H9 (cell line): ENCODE measurements around the gene TMEM163. TPM values are rescaled to one million over a fixed set of nuclear protein-coding genes. Genes with fewer than 3 reads are reported as not detected.

ENCODE experiments used
- DNase-seq: peaks from one replicate; pipeline ENCODE4 v3.0.0-alpha.2; 2017
- H2AFZ ChIP-seq: one replicate; pipeline ENCODE4 v1.6.1; 2013; ENCODE audit warnings: mild to moderate bottlenecking, low read length, control low read depth, moderate library complexity
- H2AK5ac ChIP-seq: 2 replicates; pipeline ENCODE4 v1.6.1; 2013; ENCODE audit warnings: low read length, control low read depth, mixed read lengths; ENCODE audit not compliant: insufficient read length
- H2BK120ac ChIP-seq: one replicate; pipeline ENCODE4 v1.6.1; 2013; ENCODE audit warnings: low read depth, mild to moderate bottlenecking, low read length, control low read depth, inconsistent platforms; ENCODE audit not compliant: poor library complexity, severe bottlenecking
- H2BK12ac ChIP-seq: 2 replicates; pipeline ENCODE4 v1.6.1; 2013; ENCODE audit warnings: low read length, control low read depth, mixed read lengths, low read depth; ENCODE audit not compliant: insufficient read length
- H2BK15ac ChIP-seq: 2 replicates; pipeline ENCODE4 v1.6.1; 2013; ENCODE audit warnings: low read depth, low read length, control low read depth
- H2BK20ac ChIP-seq: one replicate; pipeline ENCODE4 v1.6.1; 2013; ENCODE audit warnings: low read depth, mild to moderate bottlenecking, low read length, control low read depth, inconsistent platforms; ENCODE audit not compliant: poor library complexity, severe bottlenecking
- H2BK5ac ChIP-seq: 2 replicates; pipeline ENCODE4 v1.6.1; 2013; ENCODE audit warnings: low read length, control low read depth, mixed read lengths; ENCODE audit not compliant: insufficient read length
- H3K14ac ChIP-seq: 2 replicates; pipeline ENCODE4 v1.6.1; 2013; ENCODE audit warnings: low read length, control low read depth; ENCODE audit not compliant: insufficient read depth
- H3K18ac ChIP-seq: 2 replicates; pipeline ENCODE4 v1.6.1; 2013; ENCODE audit warnings: low read depth, mild to moderate bottlenecking, mixed read lengths, low read length, control low read depth; ENCODE audit not compliant: insufficient read length
- H3K23ac ChIP-seq: 2 replicates; pipeline ENCODE4 v1.6.1; 2013; ENCODE audit warnings: low read length, control low read depth, mixed read lengths, low read depth; ENCODE audit not compliant: insufficient read length
- H3K23me2 ChIP-seq: 2 replicates; pipeline ENCODE4 v1.6.1; 2013; ENCODE audit warnings: low read depth, mild to moderate bottlenecking, mixed read lengths, low read length, control low read depth; ENCODE audit not compliant: insufficient read length, poor library complexity, severe bottlenecking
- H3K27ac ChIP-seq: 2 replicates; pipeline ENCODE4 v1.5.1; 2013; ENCODE audit warnings: low read length, control low read depth, mixed read lengths, low read depth; ENCODE audit not compliant: insufficient read length
- H3K27me3 ChIP-seq: 2 replicates; pipeline ENCODE4 v1.6.1; 2013; ENCODE audit warnings: low read length, control low read depth, inconsistent platforms; ENCODE audit not compliant: insufficient read depth
- H3K4ac ChIP-seq: 2 replicates; pipeline ENCODE4 v1.6.1; 2013; ENCODE audit warnings: low read depth, mild to moderate bottlenecking, control low read depth, inconsistent platforms, low read length, moderate library complexity
- H3K4me1 ChIP-seq: 2 replicates; pipeline ENCODE4 v1.6.1; 2013; ENCODE audit warnings: low read length, control low read depth, inconsistent platforms; ENCODE audit not compliant: insufficient read depth
- H3K4me2 ChIP-seq: 2 replicates; pipeline ENCODE4 v1.6.1; 2013; ENCODE audit warnings: low read length, control low read depth, mixed read lengths; ENCODE audit not compliant: insufficient read length, insufficient read depth
- H3K56ac ChIP-seq: 2 replicates; pipeline ENCODE4 v1.6.1; 2013; ENCODE audit warnings: low read depth, mild to moderate bottlenecking, mixed read lengths, low read length, control low read depth; ENCODE audit not compliant: insufficient read length
- H3K79me1 ChIP-seq: 2 replicates; pipeline ENCODE4 v1.6.1; 2013; ENCODE audit warnings: low read depth, mild to moderate bottlenecking, moderate library complexity, low read length, control low read depth, inconsistent platforms; ENCODE audit not compliant: insufficient read depth, poor library complexity, severe bottlenecking
- H3K79me2 ChIP-seq: 2 replicates; pipeline ENCODE4 v1.6.1; 2013; ENCODE audit warnings: low read length, control low read depth, inconsistent platforms; ENCODE audit not compliant: insufficient read depth
- H3K9ac ChIP-seq: 2 replicates; pipeline ENCODE4 v1.6.1; 2013; ENCODE audit warnings: low read length, control low read depth, mixed read lengths; ENCODE audit not compliant: insufficient read length; ENCODE audit errors: extremely low read depth
- H3K9me3 ChIP-seq: one replicate; pipeline ENCODE4 v1.6.1; 2013; ENCODE audit warnings: low read depth, low read length, inconsistent platforms; ENCODE audit not compliant: control insufficient read depth
- H3T11ph ChIP-seq: one replicate; pipeline ENCODE4 v1.6.1; 2013; ENCODE audit warnings: mild to moderate bottlenecking, low read length, control low read depth, inconsistent platforms
- H4K20me1 ChIP-seq: one replicate; pipeline ENCODE4 v1.6.1; 2013; ENCODE audit not compliant: control insufficient read depth, insufficient read length, insufficient read depth
- H4K5ac ChIP-seq: 2 replicates; pipeline ENCODE4 v1.6.1; 2013; ENCODE audit warnings: low read depth, mild to moderate bottlenecking, mixed read lengths, low read length, control low read depth; ENCODE audit not compliant: insufficient read length
- H4K8ac ChIP-seq: replicated peaks from 2 replicates; pipeline ENCODE4 v1.6.1; 2013; ENCODE audit warnings: low read length, control low read depth, mixed read lengths, low read depth; ENCODE audit not compliant: insufficient read length
- H4K91ac ChIP-seq: 2 replicates; pipeline ENCODE4 v1.6.1; 2013; ENCODE audit warnings: low read depth, mild to moderate bottlenecking, moderate library complexity, mixed read lengths, low read length, control low read depth; ENCODE audit not compliant: insufficient read length
- H3K27ac Mint-ChIP-seq, 3 experiments: 2 replicates in 2 of 3; 3 replicates in 1 of 3; pipeline ENCODE4 v1.8.0; 2020 to 2021; ENCODE audit warnings: mixed read lengths in 3 of 3, mild to moderate bottlenecking in 1 of 3, moderate library complexity in 1 of 3
- H3K27me3 Mint-ChIP-seq: 2 replicates; pipeline ENCODE4 v1.8.0; 2021; ENCODE audit warnings: low read depth, mild to moderate bottlenecking, moderate library complexity, mixed read lengths
- H3K36me3 Mint-ChIP-seq, 3 experiments: 2 replicates in 2 of 3; 3 replicates in 1 of 3; pipeline ENCODE4 v1.8.0; 2020 to 2021; ENCODE audit warnings: low read depth in 3 of 3, mixed read lengths in 3 of 3; ENCODE audit not compliant: insufficient read depth in 1 of 3
- H3K4me1 Mint-ChIP-seq, 2 experiments: 2 replicates each; pipeline ENCODE4 v1.8.0; 2020; ENCODE audit warnings: mixed read lengths in 2 of 2
- H3K4me3 Mint-ChIP-seq, 2 experiments: 2 replicates in 1 of 2; 3 replicates in 1 of 2; pipeline ENCODE4 v1.8.0; 2020 to 2021; ENCODE audit warnings: mild to moderate bottlenecking in 2 of 2, mixed read lengths in 2 of 2, moderate library complexity in 1 of 2
- H3K9me3 Mint-ChIP-seq, 2 experiments: 2 replicates in 1 of 2; 3 replicates in 1 of 2; pipeline ENCODE4 v1.8.0; 2020; ENCODE audit warnings: mild to moderate bottlenecking in 2 of 2, mixed read lengths in 2 of 2, moderate library complexity in 1 of 2
- WGBS: extraction: QIAGEN DNeasy Blood & Tissue Kit; methylation state at CpG from one replicate; pipeline ENCODE4 v1.1.7; 2013; ENCODE audit warnings: missing lambda C conversion rate, low lambda C conversion rate, mixed read lengths; ENCODE audit not compliant: insufficient read length; ENCODE audit errors: extremely low coverage; 5-methylcytosine and 5-hydroxymethylcytosine counted together
- total RNA-seq: library from RNA; stranded (reverse); gene quantifications from 2 replicates; pipeline ENCODE4 v1.2.1, GENCODE V29; 2021
- TF ChIP-seq, protein P1 (sequence below): fragments of 200-600 bp; sonication (generic); conservative IDR thresholded peaks from 3 replicates; pipeline ENCODE4 v1.8.0; 2021; ENCODE audit warnings: antibody characterized with exemption, mild to moderate bottlenecking

Gene TMEM163
- total RNA-seq, 1 experiment from 2014 or later, result 0.39 TPM

DNA sequence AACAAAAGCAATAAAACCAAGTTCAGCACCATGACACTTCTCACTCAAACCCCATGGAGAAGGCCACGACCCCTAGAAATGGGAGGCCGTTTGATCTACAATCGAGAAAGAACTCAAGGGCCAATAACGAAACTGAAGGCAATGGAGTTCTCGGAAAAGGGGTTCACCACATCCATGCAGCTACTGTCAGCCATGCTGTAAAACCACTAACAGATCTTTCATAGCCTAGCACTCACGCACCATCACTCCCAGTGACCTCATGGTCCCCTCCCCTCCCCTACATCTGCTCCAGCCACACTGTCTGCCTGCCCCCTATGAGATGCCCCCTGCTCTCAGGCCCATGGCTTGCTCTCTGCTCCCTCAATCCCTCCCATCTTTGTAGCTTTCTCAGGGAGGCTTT is 135.3 kb downstream of the TMEM163 start:
- Histone ChIP-seq H3K4me1 (no peaks in the 10 kb centered on the region), H2BK15ac (no peak overlapping the region), H4K91ac (no peak overlapping the region), H4K8ac (no peak overlapping the region), H3K56ac (no peak overlapping the region), H3K18ac (no peak overlapping the region), H2AFZ (no peak overlapping the region), H2BK12ac (no peak overlapping the region), H3K9me3 (no peaks in the 10 kb centered on the region), H4K20me1 (no peaks in the 10 kb centered on the region), H3K4ac (no peak overlapping the region), H2BK20ac (no peak overlapping the region), H3K23ac (no peak overlapping the region), H2AK5ac (no peak overlapping the region), H2BK120ac (no peak overlapping the region), H3K27ac (no peak overlapping the region), H3T11ph (no peak overlapping the region), H3K9ac (no peak overlapping the region), H3K79me1 (no peaks in the 10 kb centered on the region), H2BK5ac (no peak overlapping the region), H4K5ac (no peak overlapping the region), H3K79me2 (no peaks in the 10 kb centered on the region), H3K23me2 (no peaks in the 10 kb centered on the region), H3K4me2 (no peak overlapping the region), H3K27me3 (no peaks in the 10 kb centered on the region), H3K14ac (no peak overlapping the region)
- Mint-ChIP-seq H3K4me1 (no peaks in the 10 kb centered on the region), H3K4me3 (no peak overlapping the region), H3K27me3 (peaks cover 3% of the 10 kb centered on the region; the same call in 1 of the 2 replicates), H3K36me3 (no peaks in the 10 kb centered on the region; a peak in 2 of 7 replicates), H3K27ac (peak overlapping the region in 1 of 3 experiments; percentile 19; a peak in 1 of 7 replicates), H3K9me3 (peaks cover 0 to 5% of the 10 kb centered on the region in 2 experiments; a peak in 1 of 5 replicates)
- no CpG with 5 or more reads among the region's 6 CpGs for WGBS
- TF ChIP-seq, protein P1, sequence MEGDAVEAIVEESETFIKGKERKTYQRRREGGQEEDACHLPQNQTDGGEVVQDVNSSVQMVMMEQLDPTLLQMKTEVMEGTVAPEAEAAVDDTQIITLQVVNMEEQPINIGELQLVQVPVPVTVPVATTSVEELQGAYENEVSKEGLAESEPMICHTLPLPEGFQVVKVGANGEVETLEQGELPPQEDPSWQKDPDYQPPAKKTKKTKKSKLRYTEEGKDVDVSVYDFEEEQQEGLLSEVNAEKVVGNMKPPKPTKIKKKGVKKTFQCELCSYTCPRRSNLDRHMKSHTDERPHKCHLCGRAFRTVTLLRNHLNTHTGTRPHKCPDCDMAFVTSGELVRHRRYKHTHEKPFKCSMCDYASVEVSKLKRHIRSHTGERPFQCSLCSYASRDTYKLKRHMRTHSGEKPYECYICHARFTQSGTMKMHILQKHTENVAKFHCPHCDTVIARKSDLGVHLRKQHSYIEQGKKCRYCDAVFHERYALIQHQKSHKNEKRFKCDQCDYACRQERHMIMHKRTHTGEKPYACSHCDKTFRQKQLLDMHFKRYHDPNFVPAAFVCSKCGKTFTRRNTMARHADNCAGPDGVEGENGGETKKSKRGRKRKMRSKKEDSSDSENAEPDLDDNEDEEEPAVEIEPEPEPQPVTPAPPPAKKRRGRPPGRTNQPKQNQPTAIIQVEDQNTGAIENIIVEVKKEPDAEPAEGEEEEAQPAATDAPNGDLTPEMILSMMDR, result no peak
- DNase-seq, result no peak
